HAP-1 (cell line): Measurements from ENCODE around the gene MKI67.

Experiments
- DNase-seq, 2 experiments: peaks; one replicate each; pipeline ENCODE4 v3.0.0-alpha.2; 2016 to 2020; ENCODE audit warnings: low spot score in 2 of 2
- H3K27me3 ChIP-seq: fragments of 250-450 bp; sonication (Bioruptor Pico); 2 replicates; pipeline ENCODE4 v1.5.1; 2020; ENCODE audit warnings: low read depth, mild to moderate bottlenecking, moderate library complexity
- H3K36me3 ChIP-seq: fragments of 250-450 bp; sonication (Bioruptor Pico); replicated peaks from 2 replicates; pipeline ENCODE4 v1.5.1; 2020; ENCODE audit warnings: mild to moderate bottlenecking
- H3K4me1 ChIP-seq: fragments of 250-450 bp; sonication (Bioruptor Pico); 2 replicates; pipeline ENCODE4 v1.5.1; 2020; ENCODE audit warnings: mild to moderate bottlenecking
- H3K4me3 ChIP-seq: fragments of 250-450 bp; sonication (Bioruptor Pico); 2 replicates; pipeline ENCODE4 v1.5.1; 2020; ENCODE audit warnings: mild to moderate bottlenecking, moderate library complexity
- H3K9me3 ChIP-seq: fragments of 250-450 bp; sonication (Bioruptor Pico); 2 replicates; pipeline ENCODE4 v1.5.1; 2020; ENCODE audit warnings: mild to moderate bottlenecking, moderate library complexity
- in situ Hi-C: fragments of 300-500 bp; cut with MboI; formaldehyde crosslinking; loops from 3 replicates; pipeline ENCODE4 v1.14.3; 2020; ENCODE audit warnings: low sequenced_read_pairs, inconsistent platforms, mixed read lengths

Gene MKI67

GRCh38 chr10:128059266-128059981 is 66.8 kb downstream of the MKI67 start:
- Histone ChIP-seq H3K4me1 (no peaks in the 10 kb centered on the region), H3K27me3 (no peaks in the 10 kb centered on the region), H3K36me3 (no peaks in the 10 kb centered on the region), H3K9me3 (no peaks in the 10 kb centered on the region), H3K4me3 (no peak overlapping the region)
- in situ Hi-C loops: no loop called here
- no peak for DNase-seq

- in situ Hi-C loops: no loop called here
- DNase-seq: no peak
- Histone ChIP-seq H3K27me3 (no peaks in the 10 kb centered on the region), H3K9me3 (no peaks in the 10 kb centered on the region), H3K4me1 (no peaks in the 10 kb centered on the region), H3K36me3 (no peaks in the 10 kb centered on the region), H3K4me3 (no peak overlapping the region)
Observed at GRCh38 chr10:128058750-128059134, 67.5 kb downstream of the MKI67 start.

GRCh38 chr10:128058106-128058749 is 68.0 kb downstream of the MKI67 start:
- Histone ChIP-seq H3K4me1 (no peaks in the 10 kb centered on the region), H3K27me3 (no peaks in the 10 kb centered on the region), H3K9me3 (no peaks in the 10 kb centered on the region), H3K36me3 (no peaks in the 10 kb centered on the region), H3K4me3 (no peak overlapping the region)
- no peak for DNase-seq
- in situ Hi-C loops: no loop called here

- H3K27me3 ChIP-seq: no peaks in the 10 kb centered on the region
- no peak for DNase-seq
- no peaks in the 10 kb centered on the region for H3K4me1 ChIP-seq
- in situ Hi-C loops: no loop called here
- no peak overlapping the region for H3K4me3 ChIP-seq
- H3K9me3 ChIP-seq: no peaks in the 10 kb centered on the region
- no peaks in the 10 kb centered on the region for H3K36me3 ChIP-seq
Observed at GRCh38 chr10:128056303-128057050, 69.7 kb downstream of the MKI67 start.

GRCh38 chr10:128055061-128055868 is 71.0 kb downstream of the MKI67 start:
- H3K4me3 ChIP-seq: no peak overlapping the region
- no peaks in the 10 kb centered on the region for H3K27me3 ChIP-seq
- no peaks in the 10 kb centered on the region for H3K36me3 ChIP-seq
- no peaks in the 10 kb centered on the region for H3K4me1 ChIP-seq
- no peaks in the 10 kb centered on the region for H3K9me3 ChIP-seq
- in situ Hi-C loops: no loop called here
- DNase-seq: no peak

GRCh38 chr10:128054163-128054970 is 71.9 kb downstream of the MKI67 start:
- in situ Hi-C loops: no loop called here
- Histone ChIP-seq H3K4me1 (no peaks in the 10 kb centered on the region), H3K4me3 (no peak overlapping the region), H3K9me3 (no peaks in the 10 kb centered on the region), H3K27me3 (no peaks in the 10 kb centered on the region), H3K36me3 (no peaks in the 10 kb centered on the region)
- no peak for DNase-seq

GRCh38 chr10:128053356-128053755 is 72.9 kb downstream of the MKI67 start:
- no peak for DNase-seq
- in situ Hi-C loops: no loop called here

GRCh38 chr10:128052696-128053095 is 73.5 kb downstream of the MKI67 start:
- no peak for DNase-seq
- Histone ChIP-seq H3K4me1 (no peaks in the 10 kb centered on the region), H3K36me3 (no peaks in the 10 kb centered on the region), H3K27me3 (no peaks in the 10 kb centered on the region), H3K4me3 (no peak overlapping the region), H3K9me3 (no peaks in the 10 kb centered on the region)
- in situ Hi-C loops: no loop called here

More at GRCh38 chr10:128053356-128053755, 72.9 kb downstream of the MKI67 start:
- no peaks in the 10 kb centered on the region for H3K4me1 ChIP-seq
- H3K27me3 ChIP-seq: no peaks in the 10 kb centered on the region
- H3K4me3 ChIP-seq: no peak overlapping the region
- no peaks in the 10 kb centered on the region for H3K36me3 ChIP-seq
- H3K9me3 ChIP-seq: no peaks in the 10 kb centered on the region

GRCh38 chr10:128051548-128051947 is 74.7 kb downstream of the MKI67 start:
- H3K36me3 ChIP-seq: no peaks in the 10 kb centered on the region
- H3K4me1 ChIP-seq: no peaks in the 10 kb centered on the region
- no peaks in the 10 kb centered on the region for H3K9me3 ChIP-seq
- H3K27me3 ChIP-seq: no peaks in the 10 kb centered on the region
- DNase-seq: no peak
- H3K4me3 ChIP-seq: no peak overlapping the region
- in situ Hi-C loops: no loop called here

GRCh38 chr10:128050936-128051335 is 75.3 kb downstream of the MKI67 start:
- no peak for DNase-seq
- Histone ChIP-seq H3K4me3 (no peak overlapping the region), H3K27me3 (no peaks in the 10 kb centered on the region), H3K9me3 (no peaks in the 10 kb centered on the region), H3K36me3 (no peaks in the 10 kb centered on the region), H3K4me1 (no peaks in the 10 kb centered on the region)
- in situ Hi-C loops: no loop called here

- DNase-seq: no peak
- Histone ChIP-seq H3K36me3 (no peaks in the 10 kb centered on the region), H3K4me3 (no peak overlapping the region), H3K4me1 (no peaks in the 10 kb centered on the region), H3K27me3 (no peaks in the 10 kb centered on the region), H3K9me3 (no peaks in the 10 kb centered on the region)
- in situ Hi-C loops: no loop called here
Observed at GRCh38 chr10:128050121-128050516, 76.1 kb downstream of the MKI67 start.

GRCh38 chr10:128049226-128050120 is 76.8 kb downstream of the MKI67 start:
- no peak overlapping the region for H3K4me3 ChIP-seq
- no peaks in the 10 kb centered on the region for H3K36me3 ChIP-seq
- in situ Hi-C loops: no loop called here
- no peaks in the 10 kb centered on the region for H3K4me1 ChIP-seq
- no peak for DNase-seq
- no peaks in the 10 kb centered on the region for H3K9me3 ChIP-seq
- no peaks in the 10 kb centered on the region for H3K27me3 ChIP-seq
